GM12873 (cell line): Measurements from ENCODE around the gene ZNF576.

Source experiments
- TF ChIP-seq, protein P1 (sequence below): IDR thresholded peaks from 2 replicates; pipeline ENCODE4 v1.5.1; 2012; ENCODE audit warnings: low read depth, mild to moderate bottlenecking, moderate library complexity, low read length, control low read depth; ENCODE audit not compliant: insufficient read depth; ENCODE audit errors: missing control alignments

The ZNF576 gene

DNA sequence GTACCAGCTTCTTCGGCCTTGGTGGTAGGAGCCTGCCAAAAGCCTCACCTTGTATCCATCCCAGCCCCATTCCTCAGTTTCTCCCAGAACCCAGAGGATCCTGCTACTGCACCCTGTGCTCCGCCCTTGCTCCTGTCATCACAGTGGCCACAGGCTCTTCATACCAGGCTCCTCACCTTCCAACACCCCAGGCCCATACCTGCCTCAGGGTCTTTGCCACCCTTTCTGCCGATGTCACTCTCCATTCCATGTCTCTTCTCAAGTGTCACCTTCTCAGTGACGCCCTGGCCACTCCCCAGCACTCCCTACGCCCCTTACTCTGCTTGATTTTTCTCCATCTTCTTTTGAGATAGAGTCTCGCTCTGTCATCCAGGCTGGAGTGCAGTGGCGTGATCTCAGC is 13.5 kb downstream of the ZNF576 start:
- TF ChIP-seq, protein P1, sequence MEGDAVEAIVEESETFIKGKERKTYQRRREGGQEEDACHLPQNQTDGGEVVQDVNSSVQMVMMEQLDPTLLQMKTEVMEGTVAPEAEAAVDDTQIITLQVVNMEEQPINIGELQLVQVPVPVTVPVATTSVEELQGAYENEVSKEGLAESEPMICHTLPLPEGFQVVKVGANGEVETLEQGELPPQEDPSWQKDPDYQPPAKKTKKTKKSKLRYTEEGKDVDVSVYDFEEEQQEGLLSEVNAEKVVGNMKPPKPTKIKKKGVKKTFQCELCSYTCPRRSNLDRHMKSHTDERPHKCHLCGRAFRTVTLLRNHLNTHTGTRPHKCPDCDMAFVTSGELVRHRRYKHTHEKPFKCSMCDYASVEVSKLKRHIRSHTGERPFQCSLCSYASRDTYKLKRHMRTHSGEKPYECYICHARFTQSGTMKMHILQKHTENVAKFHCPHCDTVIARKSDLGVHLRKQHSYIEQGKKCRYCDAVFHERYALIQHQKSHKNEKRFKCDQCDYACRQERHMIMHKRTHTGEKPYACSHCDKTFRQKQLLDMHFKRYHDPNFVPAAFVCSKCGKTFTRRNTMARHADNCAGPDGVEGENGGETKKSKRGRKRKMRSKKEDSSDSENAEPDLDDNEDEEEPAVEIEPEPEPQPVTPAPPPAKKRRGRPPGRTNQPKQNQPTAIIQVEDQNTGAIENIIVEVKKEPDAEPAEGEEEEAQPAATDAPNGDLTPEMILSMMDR, result no peak

DNA sequence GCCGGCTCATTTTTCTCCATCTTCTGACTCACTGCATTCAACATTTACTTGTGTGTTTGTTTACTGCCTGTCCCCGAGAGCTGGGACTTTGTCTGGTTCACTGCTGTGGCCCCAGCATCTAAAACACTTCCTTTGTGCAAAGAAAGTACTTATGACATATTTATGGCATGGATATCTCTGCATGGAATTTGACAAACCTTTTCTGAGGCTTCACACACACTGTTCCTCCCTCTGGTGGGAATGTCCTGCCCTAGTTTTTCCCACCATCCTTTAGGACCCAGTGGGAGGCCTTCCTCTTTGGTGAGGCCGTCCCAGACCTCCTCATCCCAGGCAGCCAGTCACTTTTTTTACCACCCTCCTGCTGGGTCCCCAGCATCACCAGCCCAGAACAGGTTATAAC is 14.1 kb downstream of the ZNF576 start:
- TF ChIP-seq, protein P1, result no peak

DNA sequence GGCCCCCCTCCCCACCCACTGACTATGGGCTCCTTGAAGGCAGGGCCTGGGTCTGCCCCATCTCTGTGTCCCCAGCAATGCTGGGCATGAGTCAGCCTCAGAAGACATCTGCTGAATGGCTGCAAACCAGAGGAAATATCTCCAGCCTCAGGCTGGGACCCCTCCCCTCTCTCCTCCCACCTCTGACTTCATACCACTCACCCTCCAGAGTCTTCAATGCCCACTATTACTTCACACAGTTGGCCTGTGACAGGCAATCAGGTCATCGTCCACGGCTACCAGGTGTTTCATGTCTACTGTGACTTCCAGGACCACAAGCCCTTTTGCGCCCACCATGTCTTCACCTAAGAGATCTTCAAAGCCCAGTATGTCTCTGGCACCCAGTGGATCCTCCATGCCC is 15.4 kb downstream of the ZNF576 start, which contains the start of gene SRRM5:
SRRM5 (plus strand) TSS at position 301 of the 400 bp plus-strand sequence; CDS start at position 335, 34 bp downstream.
- TF ChIP-seq, protein P1, result no peak

DNA sequence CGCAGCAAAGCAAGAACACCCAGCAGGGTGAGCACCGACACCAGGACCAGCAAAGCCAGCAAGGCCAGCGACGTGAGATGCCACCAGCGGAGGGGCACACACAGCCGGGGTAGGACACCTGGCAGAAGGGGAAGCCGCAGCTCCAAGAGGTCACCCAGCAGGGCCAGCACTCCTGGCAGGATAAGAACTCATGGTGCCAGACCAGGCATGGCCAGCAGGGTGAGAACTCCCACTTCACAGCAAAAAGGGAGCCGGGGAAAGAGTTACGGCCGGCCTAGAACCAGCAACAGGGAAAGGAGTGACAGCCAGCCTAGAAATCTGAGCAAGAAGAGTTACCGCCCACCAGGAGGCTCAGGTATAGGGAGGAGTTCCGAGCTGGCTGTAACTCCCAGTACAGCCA is 16.0 kb downstream of the ZNF576 start:
- TF ChIP-seq, protein P1, result no peak

DNA sequence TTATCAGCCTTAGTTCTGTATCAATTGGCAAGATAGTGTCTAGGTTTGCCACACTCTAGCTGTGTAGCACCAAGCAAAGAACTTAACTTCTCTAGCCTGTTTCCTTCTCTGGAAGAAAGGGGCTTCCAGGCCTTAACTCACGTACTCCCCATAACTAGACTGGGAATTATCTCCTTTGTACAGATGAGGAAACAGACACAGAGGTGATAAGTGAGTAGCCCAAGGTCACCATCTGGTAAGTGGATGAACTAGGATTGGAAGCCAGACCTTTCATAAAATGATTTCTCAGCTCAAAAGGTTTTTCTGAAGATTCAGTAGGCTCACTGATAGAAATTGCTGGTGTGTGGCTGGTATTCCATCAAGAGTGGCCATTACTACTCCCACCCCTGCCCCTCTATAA is 19.9 kb downstream of the ZNF576 start:
- TF ChIP-seq, protein P1, result no peak

DNA sequence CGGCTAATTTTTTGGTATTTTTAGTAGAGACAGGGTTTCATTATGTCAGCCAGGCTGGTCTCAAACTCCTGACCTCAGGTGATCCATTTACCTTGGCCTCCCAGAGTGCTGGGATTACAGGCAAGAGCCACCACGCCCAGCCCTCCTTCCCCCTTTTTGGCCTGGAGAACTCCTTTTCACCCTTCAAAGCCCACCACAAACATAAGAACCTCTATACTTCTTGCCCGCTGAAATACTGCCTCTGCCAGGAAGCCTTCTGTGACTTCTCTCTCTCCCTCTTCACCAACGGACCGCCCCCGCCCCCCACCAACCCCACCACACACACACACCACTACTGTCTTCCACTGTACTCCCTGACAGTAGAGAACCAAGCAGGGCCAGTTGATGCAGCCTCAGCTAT is 20.6 kb downstream of the ZNF576 start:
- TF ChIP-seq, protein P1, result no peak

DNA sequence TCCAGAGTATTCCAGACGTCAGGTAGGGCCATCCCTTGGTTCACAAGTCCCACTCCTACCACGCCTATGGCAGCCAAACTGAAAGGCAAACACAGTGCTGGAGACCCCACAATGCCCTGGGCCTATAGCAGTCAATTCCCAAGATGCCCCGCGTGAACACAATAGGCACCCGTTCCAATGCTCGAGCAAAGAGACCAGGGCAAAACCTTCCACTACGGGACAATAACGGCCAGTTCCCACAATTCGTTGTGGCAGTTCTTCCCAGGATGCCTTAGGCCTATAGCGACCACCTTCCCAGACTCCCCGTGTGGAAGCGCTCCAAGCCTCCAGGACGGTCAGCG is 22.5 kb downstream of the ZNF576 start:
- TF ChIP-seq, protein P1, result no peak

DNA sequence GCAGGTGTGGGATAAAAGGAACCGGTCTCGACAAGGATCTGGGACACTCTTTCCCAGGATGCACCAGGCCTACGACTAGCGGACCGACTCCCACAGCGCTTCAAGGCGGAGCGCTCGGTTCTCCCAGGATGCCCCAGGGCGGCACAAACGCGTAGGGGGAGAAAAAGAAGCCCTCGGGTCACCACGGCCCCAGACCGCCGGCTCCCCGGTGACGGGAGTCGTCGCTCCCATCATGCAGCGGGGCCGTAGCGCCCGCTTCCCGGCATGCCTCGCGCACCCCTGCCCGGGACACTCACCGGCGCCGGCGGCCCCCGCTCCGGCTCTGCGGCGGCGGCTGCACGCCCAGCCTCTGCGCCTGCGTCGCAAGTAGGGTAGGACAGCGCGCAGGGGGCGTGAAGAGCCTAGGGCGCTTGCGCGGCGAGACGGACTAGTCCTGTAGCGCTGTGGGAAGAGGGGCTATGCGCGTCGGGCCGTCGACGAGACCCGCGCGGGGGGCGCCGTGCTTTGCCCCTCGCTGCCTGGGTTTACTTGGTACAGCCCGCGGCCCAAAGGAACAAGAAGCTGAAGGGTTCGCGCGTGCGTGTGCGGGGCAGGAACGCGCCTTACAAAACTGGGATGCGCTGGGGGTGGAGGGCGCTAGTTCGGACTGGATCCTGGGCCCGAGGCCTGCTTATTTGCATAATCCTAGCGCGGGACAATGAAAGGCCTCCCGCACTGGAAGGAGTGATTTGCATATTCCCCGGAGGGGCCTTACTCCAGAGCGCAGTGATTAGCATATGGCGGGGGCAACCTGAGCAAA is 23.1 kb downstream of the ZNF576 start, which contains the start of gene ZNF428:
ZNF428 (minus strand) TSS at position 368 of the 799 bp plus-strand sequence. CDS start 5,325 bp downstream, outside the sequence.
- TF ChIP-seq, protein P1, result no peak
